Fibroblast of the conjunctiva (primary cell): ENCODE data around the gene GDPD2.

Experiments
- DNase-seq: peaks from one replicate; pipeline ENCODE4 v3.0.0-alpha.2; 2010; ENCODE audit warnings: low read depth

Gene GDPD2

DNA sequence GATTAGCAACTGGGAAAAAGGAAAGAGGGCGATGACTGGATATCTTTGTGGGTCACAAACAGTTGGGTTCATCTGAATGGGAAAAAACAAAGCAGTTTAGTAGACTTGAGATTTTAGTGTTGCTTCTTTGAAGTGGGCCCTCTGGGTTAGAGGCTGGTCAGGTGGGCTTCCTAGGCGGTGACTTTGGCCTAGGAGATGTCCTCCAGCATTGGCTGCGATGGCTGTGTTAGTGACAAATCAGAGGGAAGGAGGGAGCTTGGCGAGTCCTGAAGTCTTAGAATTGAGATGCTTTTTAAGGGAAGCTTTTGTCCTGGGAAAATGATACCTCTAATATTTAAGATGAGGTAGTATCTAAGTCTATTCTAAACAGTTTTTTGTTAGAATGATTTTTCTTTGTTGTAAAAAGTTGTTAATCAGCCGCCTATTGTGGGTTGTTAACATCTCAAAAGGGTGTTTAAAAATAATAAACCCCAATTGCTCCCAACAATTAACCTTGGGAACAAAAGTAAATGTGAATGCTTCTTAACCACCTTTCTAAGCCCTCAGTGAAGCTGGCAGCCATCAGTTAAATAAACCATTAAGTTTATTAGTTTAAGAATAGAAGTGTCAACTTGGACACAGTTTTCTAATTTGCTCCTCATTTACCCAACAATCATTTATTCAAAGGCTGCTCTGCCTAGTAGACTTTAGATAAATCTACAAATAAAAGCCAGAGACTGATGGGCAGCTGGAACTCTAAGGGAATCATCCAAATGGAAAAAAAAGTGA lies 53.2 kb downstream of the GDPD2 start:
- DNase-seq = no peak

DNA sequence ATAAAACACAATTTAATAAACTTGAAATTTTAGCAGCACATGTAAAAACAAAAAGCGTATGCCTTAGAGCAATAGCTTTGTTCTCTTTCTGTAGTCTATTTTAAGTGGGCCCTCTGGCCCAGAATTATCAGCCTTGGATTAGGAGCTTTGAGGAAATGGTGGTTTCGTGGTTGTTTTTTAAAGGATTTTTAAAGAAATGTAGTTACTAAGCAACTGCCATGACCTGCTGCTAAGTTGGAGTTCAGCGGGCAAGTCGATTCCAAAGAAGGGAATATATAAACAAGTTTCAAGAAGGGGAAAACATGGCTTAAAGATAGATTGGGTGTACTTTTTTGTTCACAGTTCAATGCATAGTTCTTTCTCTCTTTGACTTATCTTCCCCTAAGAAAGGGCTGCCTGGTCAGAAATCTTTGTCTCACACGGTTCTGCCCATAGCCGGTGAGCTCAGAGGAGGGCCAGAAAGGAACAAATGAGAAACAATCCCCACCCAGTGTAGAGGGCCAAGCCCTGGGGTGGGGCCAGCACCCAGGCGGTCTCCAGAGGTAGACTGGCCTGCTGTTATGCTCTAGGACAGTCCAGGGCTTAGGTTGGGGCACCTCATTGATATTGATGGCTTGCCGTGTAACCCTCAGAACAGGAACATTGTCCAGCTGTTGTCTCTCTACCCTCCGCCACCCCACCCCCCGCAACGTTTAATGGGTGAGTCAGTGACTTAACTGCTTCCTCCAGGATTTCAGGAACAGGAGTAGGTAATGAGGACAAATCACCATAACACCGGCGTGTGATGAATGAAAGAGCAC lies 54.0 kb downstream of the GDPD2 start:
- DNase-seq = no peak

- no peak for DNase-seq
Observed at GRCh38 chrX:70477734-70478075, 54.6 kb downstream of the GDPD2 start.

- no peak for DNase-seq
Observed at GRCh38 chrX:70478526-70479245, 55.6 kb downstream of the GDPD2 start.

DNA sequence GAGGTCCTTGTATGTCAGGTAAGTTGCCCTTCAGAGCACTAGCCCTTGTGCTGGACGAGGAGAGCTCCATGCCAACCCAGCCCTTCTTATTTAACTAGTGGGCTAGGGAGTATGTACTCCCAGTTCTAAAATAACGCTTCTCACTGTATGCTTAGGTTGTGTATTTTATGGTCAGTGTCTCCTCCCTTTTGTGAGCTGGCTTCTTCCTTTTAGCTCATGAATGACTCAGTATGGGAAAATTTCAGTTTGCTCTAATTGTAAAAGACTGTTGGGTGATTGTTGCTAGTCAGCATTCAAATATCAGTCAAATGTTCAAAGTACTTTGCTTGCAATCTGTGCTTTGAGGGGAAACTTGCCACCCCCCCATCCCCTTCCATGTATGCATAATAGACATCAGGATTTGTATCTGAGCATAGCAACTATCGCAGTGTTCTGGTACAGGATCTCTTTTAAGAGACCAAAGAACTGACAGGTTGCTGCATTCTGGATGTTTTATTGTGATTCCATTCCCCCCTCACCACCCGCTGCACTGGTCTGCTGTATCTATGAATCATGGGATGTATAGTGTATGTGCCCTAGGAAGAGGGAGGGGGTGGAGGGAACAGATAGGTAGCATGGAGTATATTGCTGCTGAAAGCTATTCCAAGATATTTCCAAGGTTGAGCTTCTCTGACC lies 56.3 kb downstream of the GDPD2 start:
- no peak for DNase-seq

- DNase-seq = no peak
Observed at GRCh38 chrX:70479922-70480659, 57.0 kb downstream of the GDPD2 start.

GRCh38 chrX:70480660-70481018 lies 57.5 kb downstream of the GDPD2 start:
- DNase-seq = no peak

- no peak for DNase-seq
Observed at GRCh38 chrX:70481471-70482270, 58.6 kb downstream of the GDPD2 start.

GRCh38 chrX:70482300-70482699 lies 59.2 kb downstream of the GDPD2 start:
- no peak for DNase-seq
